HepG2 (cell line): ENCODE results near the gene NOTCH4. TPM values are rescaled to one million over a fixed set of nuclear protein-coding genes. Genes with fewer than 3 reads are reported as not detected.
A peak's percentile ranks its signal among the peaks of the same experiment; 100 is the strongest.

ENCODE experiments used
- ATAC-seq: fragments of 200-7000 bp; cut with Tn5 transposase; 3 replicates; pipeline ENCODE4 v1.9.1; 2020; ENCODE audit warnings: mild to moderate bottlenecking, moderate library complexity
- BruUV-seq: library from RNA; stranded (reverse); fragments of 400-500 nt; replicated peaks from 2 replicates; lab custom pipeline; 2021; lab: Mats Ljungman, UMichigan
- CTCF ChIA-PET: fragments of 300-600 bp; formaldehyde crosslinking; extraction: SDS; loops from one replicate; lab custom pipeline; 2021; ENCODE audit warnings: low total read pairs, inconsistent platforms, low intra/inter-chr PET ratio; lab: Yijun Ruan, JAX
- POLR2A ChIA-PET: fragments of 350-600 bp; sonication (Branson Sonifier 250); formaldehyde crosslinking; loops from one replicate; lab custom pipeline; 2020; ENCODE audit warnings: antibody characterized with exemption, inconsistent platforms; lab: Yijun Ruan, JAX
- DNase-seq: peaks from one replicate; pipeline ENCODE4 v3.0.0-alpha.2; 2015; ENCODE audit warnings: low spot score
- FAIRE-seq: peaks from 3 replicates; lab custom pipeline; 2011; peaks lifted over from hg19 to GRCh38; lab: Jason Lieb, UNC
- H2AFZ ChIP-seq: one replicate; pipeline ENCODE4 v1.6.1; 2011; ENCODE audit warnings: low read length, inconsistent platforms
- H3K27ac ChIP-seq: fragments of 300-600 bp; 3 replicates; pipeline ENCODE4 v1.8.0; 2011; ENCODE audit warnings: mixed run types, mild to moderate bottlenecking, mixed read lengths, low read length, inconsistent platforms; ENCODE audit not compliant: insufficient read depth; ENCODE audit errors: extremely low read length
- H3K27me3 ChIP-seq, 2 experiments: fragments of 200-600 bp in 1 of 2; 2 replicates in 1 of 2; 3 replicates in 1 of 2; pipeline versions ENCODE4 v1.6.0 to v1.8.0; 2011; ENCODE audit warnings: low read length in 2 of 2, mild to moderate bottlenecking in 2 of 2, moderate library complexity in 2 of 2, inconsistent platforms in 1 of 2; ENCODE audit not compliant: insufficient read depth in 2 of 2, control insufficient read depth in 1 of 2
- H3K36me3 ChIP-seq, 2 experiments: fragments of 200-600 bp in 1 of 2; replicated peaks in 1 of 2; 2 replicates in 1 of 2; 3 replicates in 1 of 2; pipeline versions ENCODE4 v1.5.1 to v1.8.0; 2011; ENCODE audit warnings: low read length in 2 of 2, inconsistent platforms in 1 of 2; ENCODE audit not compliant: insufficient read depth in 2 of 2, control insufficient read depth in 1 of 2
- H3K4me1 ChIP-seq: 2 replicates; pipeline ENCODE4 v1.5.1; 2012; ENCODE audit warnings: low read length, inconsistent platforms; ENCODE audit not compliant: insufficient read depth
- H3K4me2 ChIP-seq: 2 replicates; pipeline ENCODE4 v1.6.0; 2011; ENCODE audit warnings: low read depth, low read length, inconsistent platforms
- H3K4me3 ChIP-seq, 3 experiments: fragments of 200-600 bp in 1 of 3; sonication (generic), shearing (Covaris generic) in 1 of 3; replicated peaks in 1 of 3; 2 replicates each; pipeline ENCODE4 v1.5.1; 2011 to 2016; ENCODE audit warnings: low read length in 3 of 3, inconsistent platforms in 2 of 3, low read depth in 2 of 3, mild to moderate bottlenecking in 2 of 3, control low read depth in 1 of 3, mixed read lengths in 1 of 3; ENCODE audit not compliant: insufficient read depth in 1 of 3
- H3K79me2 ChIP-seq: one replicate; pipeline ENCODE4 v1.6.1; 2011; ENCODE audit warnings: low read length, inconsistent platforms; ENCODE audit not compliant: insufficient read depth
- H3K9ac ChIP-seq: 2 replicates; pipeline ENCODE4 v1.6.0; 2011; ENCODE audit warnings: mild to moderate bottlenecking, low read depth, low read length, inconsistent platforms; ENCODE audit not compliant: insufficient read depth
- H3K9me3 ChIP-seq: 2 replicates; pipeline ENCODE4 v1.5.1; 2012; ENCODE audit warnings: mild to moderate bottlenecking, low read length
- H4K20me1 ChIP-seq: 2 replicates; pipeline ENCODE4 v1.6.0; 2011; ENCODE audit warnings: inconsistent platforms, mild to moderate bottlenecking, low read length, moderate library complexity; ENCODE audit not compliant: insufficient read depth
- ATF7 ChIP-seq, 2 experiments: fragments of 450-650 bp in 1 of 2; sonication (generic) in 1 of 2; formaldehyde crosslinking in 1 of 2; IDR thresholded peaks; 2 replicates each; pipeline versions ENCODE4 v1.4.0 to v1.6.1; 2016 to 2020; ENCODE audit warnings: antibody characterized with exemption in 1 of 2, mild to moderate bottlenecking in 1 of 2, missing genetic modification reagents in 1 of 2
- MXD1 ChIP-seq: sonication (generic); formaldehyde crosslinking; IDR thresholded peaks from 2 replicates; pipeline ENCODE4 v1.4.0; 2020; ENCODE audit warnings: mild to moderate bottlenecking, missing genetic modification reagents
- MXI1 ChIP-seq: IDR thresholded peaks from 3 replicates; pipeline ENCODE4 v1.6.1; 2012; ENCODE audit warnings: low read depth, low read length, inconsistent platforms, borderline replicate concordance
- POLR2A ChIP-seq, 2 experiments: IDR thresholded peaks; 2 replicates each; pipeline ENCODE4 v1.6.1; 2011; ENCODE audit warnings: low read depth in 2 of 2, low read length in 2 of 2, mild to moderate bottlenecking in 1 of 2, moderate library complexity in 1 of 2; ENCODE audit not compliant: insufficient read depth in 1 of 2
- STAG1 ChIP-seq: sonication (generic); formaldehyde crosslinking; IDR thresholded peaks from 2 replicates; pipeline ENCODE4 v1.4.0; 2020; ENCODE audit warnings: missing genetic modification reagents
- WGBS: methylation state at CpG from one replicate; pipeline ENCODE4 v1.1.6; 2017; ENCODE audit warnings: low lambda C conversion rate; 5-methylcytosine and 5-hydroxymethylcytosine counted together
- in situ Hi-C: cut with HindIII; loops from 2 replicates; pipeline ENCODE4 v1.10.0; 2017; ENCODE audit warnings: low pct_unique_long_range_greater_than_20kb; ENCODE audit not compliant: extremely low pct_ligation_motif_present
- intact Hi-C: fragments of 100-400 bp; cut with micrococcal nuclease; formaldehyde crosslinking; loops from one replicate; pipeline ENCODE4 v1.10.0; 2022; ENCODE audit not compliant: unreplicated experiment
- polyA plus RNA-seq, 8 experiments: library from polyadenylated mRNA; depleted of rRNA in 3 of 8; stranded (reverse) in 7 of 8; unstranded in 1 of 8; fragments of >200 nt; fragmentation: Illumina TruSeq in 4 of 8; extraction: Trizol in 4 of 8; gene quantifications; 2 replicates each; pipeline versions ENCODE4 v1.2.1 to v1.2.3, GENCODE V29; 2011 to 2016; ENCODE audit warnings: low read depth in 4 of 8, missing spikeins in 1 of 8, mixed read lengths in 1 of 8; ENCODE audit not compliant: insufficient read depth in 1 of 8
- total RNA-seq, 5 experiments: library from RNA; depleted of rRNA; stranded (reverse); fragments of >200 nt; fragmentation: Illumina TruSeq; extraction: Trizol; gene quantifications; 2 replicates each; pipeline ENCODE4 v1.2.3, GENCODE V29; 2016; ENCODE audit warnings: low read depth in 1 of 5
- TF ChIP-seq, protein P1 (sequence below): sonication (generic); formaldehyde crosslinking; IDR thresholded peaks from 2 replicates; pipeline ENCODE4 v1.4.0; 2020; ENCODE audit warnings: missing genetic modification reagents, borderline replicate concordance
- TF ChIP-seq, protein P2 (sequence below): sonication (generic); formaldehyde crosslinking; IDR thresholded peaks from 2 replicates; pipeline ENCODE4 v1.5.1; 2020; ENCODE audit warnings: mild to moderate bottlenecking, missing genetic modification reagents, moderate library complexity

The NOTCH4 gene
- total and polyA plus RNA-seq, 2 of the 13 experiments (the other 11 are each of a cell fraction or from before 2014, with no cell fraction given), result 0.51 to 0.83 TPM

- ATAC-seq (no peak), DNase-seq (no peak), FAIRE-seq (no peak)
- in situ Hi-C loops, result no loop called here
- Histone ChIP-seq H3K4me1 (peaks cover 20% of the 10 kb centered on the region), H3K9me3 (no peaks in the 10 kb centered on the region), H3K27me3 (no peaks in the 10 kb centered on the region), H3K27ac (no peak overlapping the region), H3K9ac (no peak overlapping the region), H3K36me3 (peaks cover 22 to 41% of the 10 kb centered on the region in 2 experiments), H3K4me3 (no peak overlapping the region), H2AFZ (no peak overlapping the region), H4K20me1 (no peaks in the 10 kb centered on the region), H3K4me2 (no peak overlapping the region), H3K79me2 (peaks cover 20% of the 10 kb centered on the region)
- POLR2A ChIA-PET, result interaction anchor here (0.8 to 2.4 kb wide), 5 partner anchors 9 to 64 kb away, joined by 4 to 18 read pairs (median 4); partner anchors contain the start of genes ATF6B, GPSM3 and PBX2
- 98% methylated on average over 10 of the region's 10 CpGs for WGBS
- intact Hi-C loops, result no loop called here
- BruUV-seq, result no TSS peak
- TF ChIP-seq, protein P1, sequence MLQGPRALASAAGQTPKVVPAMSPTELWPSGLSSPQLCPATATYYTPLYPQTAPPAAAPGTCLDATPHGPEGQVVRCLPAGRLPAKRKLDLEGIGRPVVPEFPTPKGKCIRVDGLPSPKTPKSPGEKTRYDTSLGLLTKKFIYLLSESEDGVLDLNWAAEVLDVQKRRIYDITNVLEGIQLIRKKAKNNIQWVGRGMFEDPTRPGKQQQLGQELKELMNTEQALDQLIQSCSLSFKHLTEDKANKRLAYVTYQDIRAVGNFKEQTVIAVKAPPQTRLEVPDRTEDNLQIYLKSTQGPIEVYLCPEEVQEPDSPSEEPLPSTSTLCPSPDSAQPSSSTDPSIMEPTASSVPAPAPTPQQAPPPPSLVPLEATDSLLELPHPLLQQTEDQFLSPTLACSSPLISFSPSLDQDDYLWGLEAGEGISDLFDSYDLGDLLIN, result no peak
- TF ChIP-seq MXI1 (no peak), ATF7 (IDR thresholded peaks at IDR 0.05) (no peak), ATF7 (CRISPR knock-in tag; IDR thresholded peaks at IDR 0.05) (no peak), MXD1 (CRISPR knock-in tag) (0 out of 2 replicates have a peak, but pooled peaks have one; percentile 29), POLR2A (IDR thresholded peaks at IDR 0.05; ENCODE audit: insufficient read depth in 1 of 2, low read depth in 2 of 2, low read length in 2 of 2) (peak in 1 of 2 experiments; percentile 36; a peak in 2 of 4 replicates), STAG1 (CRISPR knock-in tag) (0 out of 2 replicates have a peak, but pooled peaks have one; percentile 6)
- TF ChIP-seq, protein P2, sequence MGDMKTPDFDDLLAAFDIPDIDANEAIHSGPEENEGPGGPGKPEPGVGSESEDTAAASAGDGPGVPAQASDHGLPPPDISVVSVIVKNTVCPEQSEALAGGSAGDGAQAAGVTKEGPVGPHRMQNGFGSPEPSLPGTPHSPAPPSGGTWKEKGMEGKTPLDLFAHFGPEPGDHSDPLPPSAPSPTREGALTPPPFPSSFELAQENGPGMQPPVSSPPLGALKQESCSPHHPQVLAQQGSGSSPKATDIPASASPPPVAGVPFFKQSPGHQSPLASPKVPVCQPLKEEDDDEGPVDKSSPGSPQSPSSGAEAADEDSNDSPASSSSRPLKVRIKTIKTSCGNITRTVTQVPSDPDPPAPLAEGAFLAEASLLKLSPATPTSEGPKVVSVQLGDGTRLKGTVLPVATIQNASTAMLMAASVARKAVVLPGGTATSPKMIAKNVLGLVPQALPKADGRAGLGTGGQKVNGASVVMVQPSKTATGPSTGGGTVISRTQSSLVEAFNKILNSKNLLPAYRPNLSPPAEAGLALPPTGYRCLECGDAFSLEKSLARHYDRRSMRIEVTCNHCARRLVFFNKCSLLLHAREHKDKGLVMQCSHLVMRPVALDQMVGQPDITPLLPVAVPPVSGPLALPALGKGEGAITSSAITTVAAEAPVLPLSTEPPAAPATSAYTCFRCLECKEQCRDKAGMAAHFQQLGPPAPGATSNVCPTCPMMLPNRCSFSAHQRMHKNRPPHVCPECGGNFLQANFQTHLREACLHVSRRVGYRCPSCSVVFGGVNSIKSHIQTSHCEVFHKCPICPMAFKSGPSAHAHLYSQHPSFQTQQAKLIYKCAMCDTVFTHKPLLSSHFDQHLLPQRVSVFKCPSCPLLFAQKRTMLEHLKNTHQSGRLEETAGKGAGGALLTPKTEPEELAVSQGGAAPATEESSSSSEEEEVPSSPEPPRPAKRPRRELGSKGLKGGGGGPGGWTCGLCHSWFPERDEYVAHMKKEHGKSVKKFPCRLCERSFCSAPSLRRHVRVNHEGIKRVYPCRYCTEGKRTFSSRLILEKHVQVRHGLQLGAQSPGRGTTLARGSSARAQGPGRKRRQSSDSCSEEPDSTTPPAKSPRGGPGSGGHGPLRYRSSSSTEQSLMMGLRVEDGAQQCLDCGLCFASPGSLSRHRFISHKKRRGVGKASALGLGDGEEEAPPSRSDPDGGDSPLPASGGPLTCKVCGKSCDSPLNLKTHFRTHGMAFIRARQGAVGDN (CRISPR knock-in tag), result 0 out of 2 replicates have a peak, but pooled peaks have one; percentile 4
- CTCF ChIA-PET, result no interaction called here
Observed at GRCh38 chr6:32181915-32182529, 41.8 kb downstream of the NOTCH4 start.
